Mesodermal cell (in vitro differentiated cells): ENCODE results near the gene TMA16. TPM values are rescaled to one million over a fixed set of nuclear protein-coding genes. Genes with fewer than 3 reads are reported as not detected.
"Not testable (repeated sequence)": the region's sequence is repeated elsewhere in the genome, so short reads cannot be mapped to it uniquely, and the experiment has no call there.

ENCODE experiments used
- H3K27ac ChIP-seq: 2 replicates; pipeline ENCODE4 v1.7.0; 2013; ENCODE audit warnings: mild to moderate bottlenecking, low read depth, low read length, moderate library complexity; ENCODE audit not compliant: severe bottlenecking
- H3K36me3 ChIP-seq: 2 replicates; pipeline ENCODE4 v1.7.1; 2013; ENCODE audit warnings: mild to moderate bottlenecking, low read length, moderate library complexity; ENCODE audit not compliant: control insufficient read depth, insufficient read depth
- H3K4me1 ChIP-seq: one replicate; pipeline ENCODE4 v1.7.1; 2013; ENCODE audit warnings: mild to moderate bottlenecking, low read length; ENCODE audit not compliant: insufficient read depth, control insufficient read depth, poor library complexity, severe bottlenecking
- H3K4me3 ChIP-seq: 2 replicates; pipeline ENCODE4 v1.7.0; 2013; ENCODE audit warnings: low read length, control low read depth, mild to moderate bottlenecking; ENCODE audit not compliant: insufficient read depth, poor library complexity, severe bottlenecking; ENCODE audit errors: extremely low read depth
- H3K9me3 ChIP-seq: 2 replicates; pipeline ENCODE4 v1.7.1; 2013; ENCODE audit warnings: mild to moderate bottlenecking, low read length, moderate library complexity; ENCODE audit not compliant: control insufficient read depth
- WGBS, 2 experiments: methylation state at CpG; one replicate each; pipeline ENCODE4 v1.1.5; 2013; ENCODE audit warnings: missing lambda C conversion rate in 2 of 2; ENCODE audit not compliant: insufficient coverage in 2 of 2; 5-methylcytosine and 5-hydroxymethylcytosine counted together
- polyA plus RNA-seq, 2 experiments: library from polyadenylated mRNA; stranded (reverse); fragments of 50-300 nt; gene quantifications; one replicate each; pipeline ENCODE4 v1.2.3, GENCODE V29; 2013

The TMA16 gene
- polyA plus RNA-seq (2013, experiment 1 of 2), result 44.1 TPM
- 58.0 TPM for polyA plus RNA-seq (2013, experiment 2 of 2)

- H3K4me3 ChIP-seq, result peak within 1 kb of the TSS; percentile 77
- peaks cover 5% of the 10 kb centered on the region for H3K4me1 ChIP-seq
- peaks cover 16% of the 10 kb centered on the region for H3K36me3 ChIP-seq
- no peaks in the 10 kb centered on the region for H3K9me3 ChIP-seq
- 0 to 1% methylated on average over 45 to 51 of the region's 64 CpGs for WGBS, 2 experiments
- H3K27ac ChIP-seq, result peak within 1 kb of the TSS; percentile 95
Observed at GRCh38 chr4:163494360-163495241, at the start of gene TMA16. Gene TMA16 (plus strand): TSS chr4:163494690. CDS start chr4:163494802, 112 bp downstream.

- WGBS, 2 experiments, result 91 to 95% methylated on average over 9 to 10 of the region's 12 CpGs
- not testable (repeated sequence) for H3K27ac ChIP-seq, H3K36me3 ChIP-seq, H3K9me3 ChIP-seq, H3K4me3 ChIP-seq, H3K4me1 ChIP-seq
Observed at GRCh38 chr4:163447023-163447422, 47.5 kb upstream of the TMA16 start.

- no peaks in the 10 kb centered on the region for H3K36me3 ChIP-seq
- peaks cover 3% of the 10 kb centered on the region for H3K4me1 ChIP-seq
- no peaks in the 10 kb centered on the region for H3K9me3 ChIP-seq
- no CpG with 5 or more reads among the region's 1 CpG for WGBS, 2 experiments
- no peak overlapping the region for H3K4me3 ChIP-seq
- no peak overlapping the region for H3K27ac ChIP-seq
Observed at GRCh38 chr4:163447481-163447880, 47.0 kb upstream of the TMA16 start.

- no peaks in the 10 kb centered on the region for H3K9me3 ChIP-seq
- H3K27ac ChIP-seq, result peak overlapping the region; percentile 67
- H3K4me3 ChIP-seq, result no peak overlapping the region
- H3K4me1 ChIP-seq, result peaks cover 3% of the 10 kb centered on the region
- H3K36me3 ChIP-seq, result no peaks in the 10 kb centered on the region
- 62 to 71% methylated on average over 3 to 4 of the region's 6 CpGs for WGBS, 2 experiments
Observed at GRCh38 chr4:163448540-163449203, 45.8 kb upstream of the TMA16 start.

- Histone ChIP-seq H3K36me3 (no peaks in the 10 kb centered on the region), H3K4me3 (no peak overlapping the region), H3K9me3 (no peaks in the 10 kb centered on the region), H3K4me1 (no peaks in the 10 kb centered on the region), H3K27ac (no peak overlapping the region)
- 91 to 95% methylated on average over 2 of the region's 5 CpGs for WGBS, 2 experiments
Observed at GRCh38 chr4:163462556-163462955, 31.9 kb upstream of the TMA16 start.

- Histone ChIP-seq H3K4me1 (no peaks in the 10 kb centered on the region), H3K27ac (no peak overlapping the region), H3K4me3 (no peak overlapping the region), H3K9me3 (no peaks in the 10 kb centered on the region), H3K36me3 (no peaks in the 10 kb centered on the region)
- WGBS, 2 experiments, result 100% methylated on average over 1 of the region's 4 CpGs
Observed at GRCh38 chr4:163467082-163467770, 27.3 kb upstream of the TMA16 start.

- Histone ChIP-seq H3K4me1 (no peaks in the 10 kb centered on the region), H3K4me3 (no peak overlapping the region), H3K27ac (no peak overlapping the region), H3K36me3 (no peaks in the 10 kb centered on the region), H3K9me3 (no peaks in the 10 kb centered on the region)
- no CpG with 5 or more reads among the region's 3 CpGs for WGBS, 2 experiments
Observed at GRCh38 chr4:163470391-163470790, 24.1 kb upstream of the TMA16 start.

- Histone ChIP-seq H3K4me1 (no peaks in the 10 kb centered on the region), H3K27ac (no peak overlapping the region), H3K4me3 (no peak overlapping the region), H3K9me3 (no peaks in the 10 kb centered on the region), H3K36me3 (no peaks in the 10 kb centered on the region)
- 91 to 94% methylated on average over 10 to 14 of the region's 14 CpGs for WGBS, 2 experiments
Observed at GRCh38 chr4:163473130-163473529, 21.4 kb upstream of the TMA16 start.

GRCh38 chr4:163473576-163473975 lies 20.9 kb upstream of the TMA16 start, which contains the start of gene TKTL2:
Gene TKTL2 (minus strand): TSS chr4:163473754. CDS start chr4:163473734, 20 bp downstream.
- Histone ChIP-seq H3K36me3 (no peaks in the 10 kb centered on the region), H3K9me3 (no peaks in the 10 kb centered on the region), H3K27ac (no peak within 1 kb of the TSS), H3K4me1 (no peaks in the 10 kb centered on the region), H3K4me3 (no peak within 1 kb of the TSS)
- WGBS, 2 experiments, result 94 to 96% methylated on average over 28 of the region's 32 CpGs

GRCh38 chr4:163474027-163474426 lies 20.5 kb upstream of the TMA16 start:
- no peaks in the 10 kb centered on the region for H3K9me3 ChIP-seq
- H3K4me1 ChIP-seq, result no peaks in the 10 kb centered on the region
- no peak overlapping the region for H3K27ac ChIP-seq
- no peaks in the 10 kb centered on the region for H3K36me3 ChIP-seq
- 71% methylated on average over 1 of the region's 3 CpGs; no CpG with 5 or more reads in 1 of the 2 experiments for WGBS, 2 experiments
- H3K4me3 ChIP-seq, result no peak overlapping the region
